ENCODE measurements around the gene PRAMEF8. TPM values are rescaled to one million over a fixed set of nuclear protein-coding genes. Genes with fewer than 3 reads are reported as not detected.
"Not testable (repeated sequence)": the region's sequence is repeated elsewhere in the genome, so short reads cannot be mapped to it uniquely, and the experiment has no call there.

The PRAMEF8 gene
- total RNA-seq, 4 donors from 2014 or later = not detected

DNA sequence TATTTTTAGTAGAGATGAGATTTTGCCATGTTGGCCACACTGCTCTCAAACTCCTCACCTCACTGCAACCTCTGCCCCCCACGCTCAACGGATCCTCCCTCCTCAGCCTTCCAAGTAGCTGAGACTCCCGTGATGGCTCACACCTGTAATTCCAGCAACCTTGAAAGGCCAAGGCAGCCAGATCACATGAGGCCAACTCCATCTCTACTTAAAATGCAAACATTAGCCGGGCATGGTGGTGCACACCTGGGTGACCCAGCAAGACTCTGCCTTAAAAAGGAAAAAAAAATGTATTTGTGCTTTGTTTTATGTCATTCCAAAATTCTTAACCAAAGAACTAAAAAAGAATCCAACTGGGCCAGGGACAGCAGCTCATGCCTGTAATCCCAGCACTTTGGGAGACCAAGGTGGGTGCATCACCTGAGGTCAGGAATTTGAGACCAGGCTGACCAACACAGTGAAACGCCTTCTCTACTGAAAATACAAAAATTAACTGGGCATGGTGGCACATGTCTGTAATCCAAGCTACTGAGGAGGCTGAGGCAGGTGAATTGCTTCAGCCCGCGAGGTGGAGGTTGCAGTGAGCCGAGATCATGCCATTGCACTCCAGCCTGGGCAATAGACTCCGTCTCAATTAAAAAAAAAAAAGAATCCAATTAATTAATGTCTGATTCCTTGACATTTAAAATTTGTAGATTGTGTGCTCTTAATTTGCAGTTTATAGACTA is 41.2 kb downstream of the PRAMEF8 start:
- not testable (repeated sequence) for H3K9me3 ChIP-seq; DNase-seq (ENCODE audit: low spot score in 2 of 2); H3K4me3 ChIP-seq; H3K27me3 ChIP-seq; H3K4me1 ChIP-seq; H3K27ac ChIP-seq; H3K36me3 ChIP-seq
- WGBS = 87% methylated on average over 9 of the region's 9 CpGs

DNA sequence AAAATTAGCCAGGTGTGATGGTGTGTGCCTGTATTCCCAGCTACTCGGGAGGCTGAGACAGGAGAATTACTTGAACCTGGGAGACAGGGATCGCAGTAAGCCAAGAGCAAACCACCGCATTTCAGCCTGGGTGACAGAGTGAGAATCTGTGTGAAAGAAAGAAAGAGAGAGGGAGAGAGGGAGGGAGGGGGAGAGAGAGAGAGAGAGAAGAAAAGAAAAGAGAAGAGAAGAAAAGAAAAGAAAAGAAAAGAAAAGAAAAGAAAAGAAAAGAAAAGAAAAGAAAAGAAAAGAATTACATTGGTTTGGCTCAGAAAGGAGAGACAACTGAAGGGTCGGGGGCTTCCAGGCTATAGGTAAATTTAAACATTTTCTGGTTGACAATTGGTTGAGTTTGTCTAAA is 45.3 kb downstream of the PRAMEF8 start:
- H3K9me3 ChIP-seq; H3K27ac ChIP-seq; H3K4me1 ChIP-seq; H3K4me3 ChIP-seq; H3K27me3 ChIP-seq; H3K36me3 ChIP-seq; DNase-seq (ENCODE audit: low spot score in 2 of 2): not testable (repeated sequence)
- WGBS = 90% methylated on average over 4 of the region's 4 CpGs

DNA sequence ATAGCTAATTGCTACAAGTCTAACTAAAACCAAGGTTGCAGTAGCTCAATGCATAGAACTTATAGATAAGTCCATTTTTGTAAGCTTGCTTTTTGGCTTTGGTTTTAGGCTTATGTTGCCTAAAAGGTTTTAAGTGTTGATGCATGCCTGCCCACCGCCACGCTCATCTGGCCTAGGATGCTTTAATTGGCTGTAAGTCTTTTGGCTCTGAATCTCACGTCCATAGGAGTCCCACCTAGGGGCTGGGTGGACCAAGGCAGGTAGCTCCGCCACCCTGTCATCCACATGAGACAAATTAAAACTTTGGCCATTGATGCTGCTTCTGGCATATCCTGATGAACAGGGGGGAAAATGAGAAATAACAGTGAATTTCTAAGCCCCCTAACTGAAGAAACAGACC is 47.4 kb downstream of the PRAMEF8 start:
- not testable (repeated sequence) for DNase-seq (ENCODE audit: low spot score in 2 of 2); H3K9me3 ChIP-seq
- WGBS = 68% methylated on average over 4 of the region's 4 CpGs

DNA sequence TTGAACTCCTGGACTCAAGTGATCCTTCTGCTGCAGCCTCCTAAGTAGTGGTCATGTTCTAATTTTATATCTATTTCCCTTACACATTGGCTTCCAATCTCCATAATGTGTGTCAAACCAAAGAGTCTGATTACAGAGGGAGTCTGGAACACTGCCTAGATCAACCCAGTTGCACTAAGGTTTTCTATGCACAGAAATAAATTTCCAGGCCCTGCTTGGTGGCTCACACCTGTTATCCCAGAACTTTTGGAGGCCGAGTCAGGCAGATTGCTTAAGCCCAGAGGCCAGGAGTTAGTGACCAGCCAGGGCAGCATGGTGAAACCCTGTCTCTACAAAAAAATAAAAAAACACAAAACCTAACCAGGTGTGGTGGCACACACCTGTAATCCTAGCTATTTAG is 50.9 kb downstream of the PRAMEF8 start:
- H3K36me3 ChIP-seq, H3K9me3 ChIP-seq, H3K4me3 ChIP-seq, H3K4me1 ChIP-seq, H3K27ac ChIP-seq, H3K27me3 ChIP-seq: not testable (repeated sequence)
- WGBS = 76% methylated on average over 1 of the region's 1 CpG
- DNase-seq (ENCODE audit: low spot score in 2 of 2) = peak in 1 of 2 donors; percentile 18

More for the DNA sequence above, 47.4 kb downstream of the PRAMEF8 start:
- not testable (repeated sequence) for H3K4me3 ChIP-seq, H3K4me1 ChIP-seq, H3K27me3 ChIP-seq, H3K36me3 ChIP-seq, H3K27ac ChIP-seq

DNA sequence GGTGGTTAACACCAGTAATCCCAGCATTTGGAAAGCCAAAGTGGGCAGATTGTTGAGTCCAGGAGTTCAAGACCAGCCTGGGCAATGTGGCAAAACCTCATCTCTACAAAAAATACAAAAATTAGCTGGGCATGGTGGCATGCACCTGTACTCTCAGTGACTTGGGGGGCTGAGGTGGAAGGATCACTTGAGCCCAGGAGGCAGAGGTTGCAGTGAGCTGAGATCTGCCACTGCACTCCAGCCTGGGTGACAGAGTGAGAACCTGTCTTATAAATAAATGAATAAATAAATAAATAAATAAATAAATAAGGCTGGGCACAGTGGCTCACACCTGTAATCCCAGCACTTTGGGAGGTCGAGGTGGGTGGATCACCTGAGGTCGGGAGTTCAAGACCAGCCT is 52.9 kb downstream of the PRAMEF8 start:
- not testable (repeated sequence) for H3K27ac ChIP-seq; H3K4me1 ChIP-seq; H3K4me3 ChIP-seq; DNase-seq (ENCODE audit: low spot score in 2 of 2); H3K9me3 ChIP-seq; H3K27me3 ChIP-seq; H3K36me3 ChIP-seq
- WGBS = 71% methylated on average over 2 of the region's 2 CpGs

Other genes with a start within 250 kb of the PRAMEF8 start
- gene PRAMEF27, start 228.6 kb downstream of the PRAMEF8 start, total RNA-seq = not detected
- gene HNRNPCL3, start 224.4 kb downstream of the PRAMEF8 start, total RNA-seq = not detected
- gene PRAMEF25, start 214.4 kb downstream of the PRAMEF8 start, total RNA-seq = not detected
- not detected for gene HNRNPCL2, start 168.3 kb downstream of the PRAMEF8 start, total RNA-seq
- gene PRAMEF26, start 129.1 kb downstream of the PRAMEF8 start, total RNA-seq = not detected
- gene HNRNPCL4, start 119.5 kb downstream of the PRAMEF8 start, total RNA-seq = not detected
- not detected for gene PRAMEF9, start 113.3 kb downstream of the PRAMEF8 start, total RNA-seq
- not detected for gene PRAMEF13, start 83.7 kb downstream of the PRAMEF8 start, total RNA-seq
- gene PRAMEF18, start 59.0 kb downstream of the PRAMEF8 start, total RNA-seq = not detected
- not detected for gene PRAMEF5, start 30.9 kb downstream of the PRAMEF8 start, total RNA-seq
- not detected for gene PRAMEF33, start 18.4 kb upstream of the PRAMEF8 start, total RNA-seq
- gene PRAMEF15, start 30.4 kb upstream of the PRAMEF8 start, total RNA-seq = not detected
- not detected for gene PRAMEF14, start 62.0 kb upstream of the PRAMEF8 start, total RNA-seq
- not detected for gene PRAMEF19, start 86.8 kb upstream of the PRAMEF8 start, total RNA-seq
- not detected for gene PRAMEF17, start 104.5 kb upstream of the PRAMEF8 start, total RNA-seq
- gene PRAMEF20, start 125.3 kb upstream of the PRAMEF8 start, total RNA-seq = not detected
- 1 to 10 TPM in 3 of 4 donors, under 1 TPM in 1; 0.45 to 6.3 (median 3.1) TPM for gene LRRC38, start 228.9 kb upstream of the PRAMEF8 start, total RNA-seq

Data from suprapubic skin (tissue), 4 donors.